ENCODE data around the gene DACH1. TPM values are rescaled to one million over a fixed set of nuclear protein-coding genes. Genes with fewer than 3 reads are reported as not detected.
A peak's percentile ranks its signal among the peaks of the same experiment; 100 is the strongest.

The DACH1 gene
- total and polyA plus RNA-seq, 2 donors (not counting 3 experiments of a cell fraction or from before 2014, with no cell fraction given): 8.6 to 28.3 TPM

DNA sequence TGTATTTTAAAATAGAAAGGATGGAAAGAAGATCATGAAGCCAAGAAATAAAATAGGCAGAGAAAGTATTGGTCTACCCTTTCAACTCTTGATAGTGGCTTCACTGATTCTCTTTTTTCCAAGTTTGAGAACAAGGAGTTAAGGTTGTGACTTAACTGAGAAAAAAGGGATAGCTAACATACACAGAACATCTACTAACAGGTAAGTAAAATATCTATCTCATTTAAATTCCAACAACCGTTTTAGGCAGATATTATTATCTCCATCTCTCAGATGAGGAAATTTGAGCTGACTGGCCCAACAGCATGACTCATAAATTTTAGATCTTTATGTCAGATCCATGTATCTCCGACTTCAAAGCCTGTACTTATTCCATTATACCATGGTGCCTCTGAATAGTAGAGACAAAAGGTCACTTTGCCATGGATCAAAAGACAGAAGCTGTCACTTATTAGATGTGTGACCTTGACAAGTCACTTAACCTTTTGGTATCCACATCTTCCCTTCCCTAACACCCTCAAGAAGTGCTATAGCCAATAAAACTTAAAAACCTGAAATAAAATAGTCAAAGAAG is 152.1 kb downstream of the DACH1 start:
- Histone ChIP-seq H3K4me3 (replicated peaks in 1 of 3; ENCODE audit: insufficient read depth in 1 of 3, low read depth in 1 of 3, low read length in 3 of 3) (no peak overlapping the region), H2AFZ (ENCODE audit: low read depth, low read length) (no peak overlapping the region), H3K9me1 (replicated peaks; ENCODE audit: control insufficient read depth, extremely low read depth, insufficient read depth, low read length) (no peaks in the 10 kb centered on the region), H3K79me2 (ENCODE audit: control insufficient read depth, insufficient read depth, low read length) (no peaks in the 10 kb centered on the region), H3K36me3 (ENCODE audit: control insufficient read depth in 2 of 2, extremely low read depth in 1 of 2, insufficient read depth in 2 of 2, low read length in 2 of 2) (no peaks in the 10 kb centered on the region), H3K4me1 (ENCODE audit: control insufficient read depth, extremely low read depth, insufficient read depth, low read length) (peaks cover 5% of the 10 kb centered on the region), H3K9ac (replicated peaks; ENCODE audit: extremely low read depth, insufficient read depth, low read length) (no peak overlapping the region), H3K27ac (ENCODE audit: insufficient read depth, low read depth, low read length) (no peak overlapping the region), H4K20me1 (replicated peaks; ENCODE audit: control insufficient read depth, extremely low read depth, insufficient read depth, low read length) (no peaks in the 10 kb centered on the region), H3K4me2 (ENCODE audit: insufficient read depth, low read length) (no peak overlapping the region), H3K27me3 (ENCODE audit: control insufficient read depth in 2 of 2, insufficient read depth in 2 of 2, low read length in 2 of 2) (no peaks in the 10 kb centered on the region), H3K9me3 (replicated peaks; ENCODE audit: control insufficient read depth, insufficient read depth, low read length) (no peaks in the 10 kb centered on the region)
- DNase-seq (ENCODE audit: low read depth, low spot score) (no peak), FAIRE-seq (peak; percentile 18)
- CTCF ChIA-PET: interaction anchor here (1.0 to 2.1 kb wide), 4 partner anchors 10 to 164 kb away, joined by 3 to 6 read pairs (median 4); no protein-coding TSS in a partner anchor
- POLR2A ChIA-PET: no interaction called here
- no TSS peak for BruUV-seq (replicated peaks)
- intact Hi-C loops (cut with micrococcal nuclease): no loop called here
- TF ChIP-seq MYC (IDR thresholded peaks at IDR 0.05; ENCODE audit: low read depth, low read length) (no peak), POLR2A (IDR thresholded peaks at IDR 0.05; ENCODE audit: low read depth, low read length) (no peak), FOS (IDR thresholded peaks at IDR 0.05; ENCODE audit: borderline replicate concordance, insufficient read depth, low read length) (no peak), EZH2 (IDR thresholded peaks at IDR 0.05; ENCODE audit: borderline replicate concordance, low read depth, low read length, severe bottlenecking) (no peak), GATA2 (IDR thresholded peaks at IDR 0.05; ENCODE audit: insufficient read depth, insufficient read length, low read depth, low read length) (no peak), JUN (IDR thresholded peaks at IDR 0.05; ENCODE audit: borderline replicate concordance, insufficient read depth, insufficient read length, low read depth) (no peak), POLR2AphosphoS5 (IDR thresholded peaks at IDR 0.05; ENCODE audit: insufficient read depth, low read depth, low read length) (no peak)
- TF ChIP-seq, protein P1, sequence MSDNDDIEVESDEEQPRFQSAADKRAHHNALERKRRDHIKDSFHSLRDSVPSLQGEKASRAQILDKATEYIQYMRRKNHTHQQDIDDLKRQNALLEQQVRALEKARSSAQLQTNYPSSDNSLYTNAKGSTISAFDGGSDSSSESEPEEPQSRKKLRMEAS (IDR thresholded peaks at IDR 0.05; ENCODE audit: insufficient read depth, insufficient read length): no peak
- TF ChIP-seq, protein P2, sequence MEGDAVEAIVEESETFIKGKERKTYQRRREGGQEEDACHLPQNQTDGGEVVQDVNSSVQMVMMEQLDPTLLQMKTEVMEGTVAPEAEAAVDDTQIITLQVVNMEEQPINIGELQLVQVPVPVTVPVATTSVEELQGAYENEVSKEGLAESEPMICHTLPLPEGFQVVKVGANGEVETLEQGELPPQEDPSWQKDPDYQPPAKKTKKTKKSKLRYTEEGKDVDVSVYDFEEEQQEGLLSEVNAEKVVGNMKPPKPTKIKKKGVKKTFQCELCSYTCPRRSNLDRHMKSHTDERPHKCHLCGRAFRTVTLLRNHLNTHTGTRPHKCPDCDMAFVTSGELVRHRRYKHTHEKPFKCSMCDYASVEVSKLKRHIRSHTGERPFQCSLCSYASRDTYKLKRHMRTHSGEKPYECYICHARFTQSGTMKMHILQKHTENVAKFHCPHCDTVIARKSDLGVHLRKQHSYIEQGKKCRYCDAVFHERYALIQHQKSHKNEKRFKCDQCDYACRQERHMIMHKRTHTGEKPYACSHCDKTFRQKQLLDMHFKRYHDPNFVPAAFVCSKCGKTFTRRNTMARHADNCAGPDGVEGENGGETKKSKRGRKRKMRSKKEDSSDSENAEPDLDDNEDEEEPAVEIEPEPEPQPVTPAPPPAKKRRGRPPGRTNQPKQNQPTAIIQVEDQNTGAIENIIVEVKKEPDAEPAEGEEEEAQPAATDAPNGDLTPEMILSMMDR (IDR thresholded peaks at IDR 0.05; ENCODE audit: extremely low read depth in 1 of 2, insufficient read depth in 1 of 2, low read depth in 1 of 2, low read length in 2 of 2): no peak
- dilution Hi-C loops (cut with MboI; ENCODE audit: extremely low pct_ligation_motif_present, low sequenced_read_pairs): no loop called here

Data from endothelial cell of umbilical vein (primary cell).